Stomach (tissue), 9 donors: Measurements from ENCODE around the gene SCGB1A1. TPM values are rescaled to one million over a fixed set of nuclear protein-coding genes. Genes with fewer than 3 reads are reported as not detected.
A peak's percentile ranks its signal among the peaks of the same experiment; 100 is the strongest.

Experiments
- DNase-seq, 2 donors: peaks; one replicate each; pipeline versions ENCODE4 v3.0.0 to v3.0.0-alpha.2; 2013 to 2019
- H3K27ac ChIP-seq, 5 donors: fragments of 200-600 bp in 4 of 5; sonication (generic) in 4 of 5; one replicate each; pipeline ENCODE4 v1.5.1; 2013 to 2019; ENCODE audit warnings: mild to moderate bottlenecking in 1 of 5, moderate library complexity in 1 of 5
- H3K27me3 ChIP-seq, 3 donors: fragments of 200-600 bp; sonication (generic); one replicate each; pipeline ENCODE4 v1.5.1; 2017 to 2019; ENCODE audit warnings: mixed run types in 1 of 3
- H3K36me3 ChIP-seq, 4 donors: fragments of 200-600 bp; sonication (generic); 1 replicate in 3 of 4; 2 replicates in 1 of 4; pipeline ENCODE4 v1.5.1; 2016 to 2019
- H3K4me1 ChIP-seq, 4 donors: fragments of 200-600 bp; sonication (generic); one replicate each; pipeline ENCODE4 v1.5.1; 2016 to 2019
- H3K4me3 ChIP-seq, 4 donors: fragments of 200-600 bp; sonication (generic) in 3 of 4; one replicate each; pipeline ENCODE4 v1.5.1; 2016 to 2019; ENCODE audit warnings: mild to moderate bottlenecking in 1 of 4
- H3K9me3 ChIP-seq, 4 donors: fragments of 200-600 bp; sonication (generic); one replicate each; pipeline ENCODE4 v1.5.1; 2016 to 2019
- EP300 ChIP-seq: sonication (generic); formaldehyde crosslinking; IDR thresholded peaks from one replicate; pipeline ENCODE4 v1.6.1; 2017; ENCODE audit warnings: antibody characterized with exemption
- POLR2A ChIP-seq, 4 donors: fragments of 450-650 bp; IDR thresholded peaks; one replicate each; pipeline ENCODE4 v1.6.1; 2016; ENCODE audit warnings: antibody characterized with exemption in 4 of 4, control low read depth in 2 of 4, mild to moderate bottlenecking in 1 of 4, moderate library complexity in 1 of 4
- POLR2AphosphoS5 ChIP-seq, 3 donors: sonication (generic); formaldehyde crosslinking; IDR thresholded peaks; one replicate each; pipeline ENCODE4 v1.6.1; 2016; ENCODE audit warnings: antibody characterized with exemption in 3 of 3
- WGBS, 5 donors: extraction: QIAGEN DNeasy Blood & Tissue Kit in 3 of 5; methylation state at CpG; one replicate each; pipeline versions ENCODE4 v1.1.5 to v1.1.7; 2013 to 2018; 5-methylcytosine and 5-hydroxymethylcytosine counted together
- intact Hi-C: fragments of 100-400 bp; cut with DNase I; formaldehyde crosslinking; loops from one replicate; pipeline ENCODE4 v1.15.1; 2023; ENCODE audit warnings: low total_unique reads
- polyA plus RNA-seq, 3 donors: library from polyadenylated mRNA; stranded (reverse); fragments of 200-250 nt; gene quantifications; one replicate each; pipeline ENCODE4 v1.2.3, GENCODE V29; 2013
- total RNA-seq, 5 donors: library from RNA; depleted of rRNA; stranded (reverse); fragments of >200 nt; gene quantifications; one replicate each; pipeline versions ENCODE4 v1.1.0 to v1.2.3, GENCODE V29; 2014 to 2016
- TF ChIP-seq, protein P1 (sequence below), 7 experiments: fragments of 450-650 bp in 4 of 7; fragments of 200-600 bp in 3 of 7; sonication (generic) in 3 of 7; IDR thresholded peaks; one replicate each; pipeline ENCODE4 v1.5.1; 2016 to 2019; ENCODE audit warnings: antibody characterized with exemption in 7 of 7, control low read depth in 2 of 7, mild to moderate bottlenecking in 1 of 7
- donor health status: healthy with polysubstance abuse.
- donor health status: Bipolar disorder and iron deficiency.
- donor health status: healthy.

The SCGB1A1 gene
- total and polyA plus RNA-seq, 8 donors, result 2.6 to 53.9 (median 11.2) TPM; not detected in 5

DNA sequence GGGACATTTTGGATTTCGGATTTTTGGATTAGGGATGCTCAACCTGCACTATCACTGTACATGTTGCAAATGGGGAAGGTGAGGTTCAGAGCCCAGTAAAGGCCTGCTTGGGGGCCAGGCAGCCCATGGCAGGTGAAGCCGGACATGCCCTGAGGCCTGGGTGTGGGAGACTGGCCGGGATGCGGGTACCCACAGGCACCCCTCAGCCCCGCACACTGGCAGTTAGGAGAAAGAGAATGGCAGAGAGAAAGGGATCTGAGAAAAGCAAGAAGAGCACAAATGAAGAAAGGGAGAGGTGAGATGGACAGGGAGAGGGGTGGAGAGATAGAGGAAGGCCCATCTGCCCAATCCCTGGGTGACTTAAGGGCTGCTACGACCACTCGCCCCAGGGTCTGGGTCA lies 52.8 kb downstream of the SCGB1A1 start:
- no peak for DNase-seq
- no peaks in the 10 kb centered on the region for H3K27me3 ChIP-seq
- H3K4me3 ChIP-seq, result no peak overlapping the region
- intact Hi-C loops, result no loop called here
- H3K36me3 ChIP-seq, result no peaks in the 10 kb centered on the region
- no peaks in the 10 kb centered on the region for H3K9me3 ChIP-seq
- peaks cover 0 to 10% (median 6%) of the 10 kb centered on the region in 4 donors for H3K4me1 ChIP-seq
- WGBS, 5 donors, result 93 to 99% (median 97%) methylated on average over 7 of the region's 7 CpGs
- no peak for TF ChIP-seq POLR2AphosphoS5 (IDR thresholded peaks at IDR 0.05)
- TF ChIP-seq, protein P1, sequence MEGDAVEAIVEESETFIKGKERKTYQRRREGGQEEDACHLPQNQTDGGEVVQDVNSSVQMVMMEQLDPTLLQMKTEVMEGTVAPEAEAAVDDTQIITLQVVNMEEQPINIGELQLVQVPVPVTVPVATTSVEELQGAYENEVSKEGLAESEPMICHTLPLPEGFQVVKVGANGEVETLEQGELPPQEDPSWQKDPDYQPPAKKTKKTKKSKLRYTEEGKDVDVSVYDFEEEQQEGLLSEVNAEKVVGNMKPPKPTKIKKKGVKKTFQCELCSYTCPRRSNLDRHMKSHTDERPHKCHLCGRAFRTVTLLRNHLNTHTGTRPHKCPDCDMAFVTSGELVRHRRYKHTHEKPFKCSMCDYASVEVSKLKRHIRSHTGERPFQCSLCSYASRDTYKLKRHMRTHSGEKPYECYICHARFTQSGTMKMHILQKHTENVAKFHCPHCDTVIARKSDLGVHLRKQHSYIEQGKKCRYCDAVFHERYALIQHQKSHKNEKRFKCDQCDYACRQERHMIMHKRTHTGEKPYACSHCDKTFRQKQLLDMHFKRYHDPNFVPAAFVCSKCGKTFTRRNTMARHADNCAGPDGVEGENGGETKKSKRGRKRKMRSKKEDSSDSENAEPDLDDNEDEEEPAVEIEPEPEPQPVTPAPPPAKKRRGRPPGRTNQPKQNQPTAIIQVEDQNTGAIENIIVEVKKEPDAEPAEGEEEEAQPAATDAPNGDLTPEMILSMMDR (IDR thresholded peaks at IDR 0.05), result no peak
- no peak for TF ChIP-seq POLR2A (IDR thresholded peaks at IDR 0.05)
- peak overlapping the region in 2 of 5 donors; percentile 12 to 84 for H3K27ac ChIP-seq

DNA sequence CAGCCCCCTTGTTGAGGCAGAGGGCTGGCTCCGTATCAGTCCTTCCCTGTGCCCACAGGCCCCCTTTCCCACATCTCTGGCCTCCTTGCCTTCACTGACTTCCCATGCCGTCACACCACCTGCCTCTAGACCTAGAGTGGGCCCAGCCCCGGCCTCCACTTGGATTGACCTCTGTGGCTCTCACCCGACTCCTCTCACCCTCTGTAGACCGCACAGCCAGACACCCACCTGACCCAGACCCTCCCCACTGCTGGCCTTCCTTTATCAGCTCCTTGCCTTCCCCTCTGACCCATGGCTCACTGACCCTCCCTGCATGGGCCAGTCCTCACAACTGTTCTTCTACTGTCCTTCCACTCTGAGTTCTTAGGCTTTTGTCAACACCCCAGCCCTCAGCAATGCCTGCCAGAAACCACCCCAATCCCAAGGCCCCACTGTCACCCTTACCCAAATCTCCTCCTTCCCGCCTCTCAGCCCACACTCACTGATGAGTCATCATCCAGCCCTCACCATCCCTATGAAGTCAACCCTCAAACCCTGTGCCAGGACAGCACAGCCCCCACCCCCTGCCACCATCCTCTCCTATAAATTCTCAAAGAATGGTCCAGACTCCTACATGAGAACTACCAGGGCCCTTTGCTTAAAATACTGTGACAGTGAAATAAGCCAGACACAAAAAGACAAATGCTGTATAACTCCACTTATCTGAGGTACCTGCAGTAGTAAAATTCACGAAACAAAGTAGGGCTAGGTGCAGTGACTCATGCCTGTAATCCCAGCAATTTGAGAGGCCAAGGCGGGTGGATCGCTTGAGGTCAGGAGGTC lies 53.4 kb downstream of the SCGB1A1 start:
- intact Hi-C loops, result no loop called here
- WGBS, 5 donors, result 73 to 86% (median 80%) methylated on average over 9 of the region's 9 CpGs
- Histone ChIP-seq H3K9me3 (no peaks in the 10 kb centered on the region), H3K36me3 (no peaks in the 10 kb centered on the region), H3K27ac (peak overlapping the region in 3 of 5 donors; percentile 12 to 84 (median 59)), H3K4me3 (no peak overlapping the region), H3K4me1 (peaks cover 0 to 10% (median 6%) of the 10 kb centered on the region in 4 donors), H3K27me3 (no peaks in the 10 kb centered on the region)
- TF ChIP-seq POLR2AphosphoS5 (IDR thresholded peaks at IDR 0.05) (peak; percentile 63 to 84 (median 66)), POLR2A (IDR thresholded peaks at IDR 0.05) (no peak), EP300 (no peak)
- TF ChIP-seq, protein P1 (IDR thresholded peaks at IDR 0.05), result no peak
- peak in 1 of 2 donors; percentile 81 for DNase-seq

Other genes with a start within 250 kb of the SCGB1A1 start
- not detected for gene SCGB1D1, start 228.8 kb upstream of the SCGB1A1 start, total RNA-seq
- gene SCGB1D1, start 228.8 kb upstream of the SCGB1A1 start, polyA plus RNA-seq, result not detected
- gene SCGB2A1, start 210.4 kb upstream of the SCGB1A1 start, total RNA-seq, result 10 to 100 TPM in 1 of 5 donors, 1 to 10 TPM in 1, not detected in 3; 1.3 to 34.8 TPM
- 10 to 100 TPM in 2 of 3 donors, 1 to 10 TPM in 1; 4.4 to 17.1 (median 12.4) TPM for gene SCGB2A1, start 210.4 kb upstream of the SCGB1A1 start, polyA plus RNA-seq
- not detected for gene SCGB1D2, start 176.8 kb upstream of the SCGB1A1 start, total RNA-seq
- not detected for gene SCGB1D2, start 176.8 kb upstream of the SCGB1A1 start, polyA plus RNA-seq
- gene SCGB2A2, start 148.9 kb upstream of the SCGB1A1 start, total RNA-seq, result not detected
- under 1 TPM in 1 of 3 donors, not detected in 2; 0.35 TPM for gene SCGB2A2, start 148.9 kb upstream of the SCGB1A1 start, polyA plus RNA-seq
- gene SCGB1D4, start 120.0 kb upstream of the SCGB1A1 start, total RNA-seq, result not detected
- gene SCGB1D4, start 120.0 kb upstream of the SCGB1A1 start, polyA plus RNA-seq, result not detected
- gene ASRGL1, start 81.6 kb upstream of the SCGB1A1 start, total RNA-seq, result 10 to 100 TPM in 4 of 5 donors, 1 to 10 TPM in 1; 2.9 to 82.0 (median 57.6) TPM
- 10 to 100 TPM; 11.0 to 32.7 (median 16.3) TPM for gene ASRGL1, start 81.6 kb upstream of the SCGB1A1 start, polyA plus RNA-seq
- gene AHNAK, start 127.8 kb downstream of the SCGB1A1 start, total RNA-seq, result 100 to 1,000 TPM; 550 to 693 (median 622) TPM
- 10 to 100 TPM; 37.4 to 76.8 (median 60.3) TPM for gene AHNAK, start 127.8 kb downstream of the SCGB1A1 start, polyA plus RNA-seq
- 1,000 to 10,000 TPM in 1 of 5 donors, 100 to 1,000 TPM in 4; 671 to 1,412 (median 779) TPM for gene EEF1G, start 154.9 kb downstream of the SCGB1A1 start, total RNA-seq
- gene EEF1G, start 154.9 kb downstream of the SCGB1A1 start, polyA plus RNA-seq, result 1,000 to 10,000 TPM; 1,415 to 1,760 (median 1,525) TPM
- 10 to 100 TPM in 3 of 5 donors, 1 to 10 TPM in 2; 6.1 to 36.2 (median 12.3) TPM for gene TUT1, start 172.5 kb downstream of the SCGB1A1 start, total RNA-seq
- 10 to 100 TPM; 13.3 to 18.9 (median 16.3) TPM for gene TUT1, start 172.5 kb downstream of the SCGB1A1 start, polyA plus RNA-seq
- gene MTA2, start 182.8 kb downstream of the SCGB1A1 start, total RNA-seq, result 100 to 1,000 TPM in 1 of 5 donors, 10 to 100 TPM in 4; 53.9 to 110 (median 85.3) TPM
- 10 to 100 TPM; 32.8 to 44.6 (median 34.7) TPM for gene MTA2, start 182.8 kb downstream of the SCGB1A1 start, polyA plus RNA-seq
- 100 to 1,000 TPM in 1 of 5 donors, 10 to 100 TPM in 4; 24.4 to 112 (median 51.8) TPM for gene EML3, start 193.7 kb downstream of the SCGB1A1 start, total RNA-seq
- 10 to 100 TPM; 68.1 to 71.3 (median 69.2) TPM for gene EML3, start 193.7 kb downstream of the SCGB1A1 start, polyA plus RNA-seq
- gene ROM1, start 194.2 kb downstream of the SCGB1A1 start, total RNA-seq, result 1 to 10 TPM in 3 of 5 donors, under 1 TPM in 1, not detected in 1; 0.29 to 5.8 (median 2.8) TPM
- 10 to 100 TPM in 1 of 3 donors, 1 to 10 TPM in 2; 4.6 to 13.0 (median 5.1) TPM for gene ROM1, start 194.2 kb downstream of the SCGB1A1 start, polyA plus RNA-seq
- 10 to 100 TPM in 4 of 5 donors, 1 to 10 TPM in 1; 5.2 to 50.8 (median 13.8) TPM for gene B3GAT3, start 203.0 kb downstream of the SCGB1A1 start, total RNA-seq
- gene B3GAT3, start 203.0 kb downstream of the SCGB1A1 start, polyA plus RNA-seq, result 10 to 100 TPM; 18.5 to 38.8 (median 27.6) TPM
- 100 to 1,000 TPM in 2 of 5 donors, 10 to 100 TPM in 3; 66.0 to 155 (median 95.5) TPM for gene GANAB, start 227.6 kb downstream of the SCGB1A1 start, total RNA-seq
- gene GANAB, start 227.6 kb downstream of the SCGB1A1 start, polyA plus RNA-seq, result 10 to 100 TPM; 21.4 to 70.7 (median 66.2) TPM
- 10 to 100 TPM in 4 of 5 donors, 1 to 10 TPM in 1; 5.8 to 16.7 (median 15.1) TPM for gene INTS5, start 234.3 kb downstream of the SCGB1A1 start, total RNA-seq
- 1 to 10 TPM; 5.9 to 7.2 (median 7.2) TPM for gene INTS5, start 234.3 kb downstream of the SCGB1A1 start, polyA plus RNA-seq
- 10 to 100 TPM in 4 of 5 donors, 1 to 10 TPM in 1; 5.8 to 58.2 (median 27.2) TPM for gene C11orf98, start 246.2 kb downstream of the SCGB1A1 start, total RNA-seq
- gene C11orf98, start 246.2 kb downstream of the SCGB1A1 start, polyA plus RNA-seq, result 100 to 1,000 TPM; 112 to 179 (median 139) TPM
- 1 to 10 TPM in 4 of 5 donors, not detected in 1; 3.5 to 7.6 (median 4.9) TPM for gene CSKMT, start 246.3 kb downstream of the SCGB1A1 start, total RNA-seq
- gene CSKMT, start 246.3 kb downstream of the SCGB1A1 start, polyA plus RNA-seq, result 10 to 100 TPM in 2 of 3 donors, 1 to 10 TPM in 1; 8.7 to 25.5 (median 19.9) TPM